NCI-H2107 (cell line): ENCODE measurements around the gene HAUS3.
"Not testable (repeated sequence)": the region's sequence is repeated elsewhere in the genome, so short reads cannot be mapped to it uniquely, and the experiment has no call there.

Experiments used
- DNase-seq: peaks from one replicate; lab custom pipeline; 2025; lab: John Stamatoyannopoulos, UW

HAUS3 gene

DNA sequence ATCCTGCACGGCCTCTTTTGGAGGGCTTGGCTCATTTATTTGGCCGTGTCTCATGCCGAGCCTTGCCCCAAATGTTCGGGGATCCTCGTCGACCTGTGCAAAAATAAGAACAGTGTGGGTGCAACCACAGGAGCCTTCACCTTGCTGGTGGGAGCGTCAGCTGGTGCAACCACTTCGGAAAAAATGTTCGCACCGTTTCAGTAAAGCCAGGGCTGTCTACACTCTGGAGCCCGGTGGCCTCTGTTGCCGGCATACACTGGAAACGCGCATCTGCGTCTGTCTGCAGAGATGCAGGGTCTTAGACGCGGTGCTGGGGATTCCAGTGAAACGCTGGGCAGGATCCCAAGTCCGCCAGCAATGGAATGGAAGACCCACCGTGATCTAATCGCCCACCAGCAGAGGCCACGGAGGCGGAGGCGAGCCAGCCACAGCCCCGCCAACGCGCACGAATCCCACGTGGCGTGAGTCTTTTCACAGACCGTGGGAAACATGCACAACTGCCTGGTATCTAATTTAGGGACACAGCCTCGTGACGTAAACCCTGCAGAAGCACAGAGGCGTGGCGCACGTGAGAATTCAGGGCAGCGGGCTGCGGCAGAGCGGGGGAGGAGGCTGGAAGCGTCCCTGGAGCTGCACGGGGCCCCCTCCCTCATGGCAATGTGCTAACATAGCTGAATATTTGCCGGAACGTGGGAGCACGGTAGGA, 33.8 kb upstream of the HAUS3 start:
- no peak for DNase-seq

DNA sequence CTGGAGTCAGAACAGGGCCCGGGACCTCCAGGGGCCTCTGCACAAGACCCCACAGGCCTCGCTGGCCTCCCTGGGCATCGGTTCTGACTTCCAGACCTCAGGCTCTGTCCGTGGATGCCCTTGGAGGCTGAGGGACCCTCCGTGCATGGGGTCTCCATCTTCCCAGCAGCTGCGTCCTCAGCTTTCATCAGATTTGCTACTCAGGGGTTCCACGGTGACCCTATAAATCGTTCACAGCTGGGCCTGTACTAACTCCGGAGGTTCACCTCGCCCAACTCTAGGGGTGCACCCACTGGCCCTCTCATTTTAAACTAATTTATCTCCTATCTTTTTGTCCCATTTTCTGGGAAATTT, 33.1 kb upstream of the HAUS3 start:
- DNase-seq = not testable (repeated sequence)

DNA sequence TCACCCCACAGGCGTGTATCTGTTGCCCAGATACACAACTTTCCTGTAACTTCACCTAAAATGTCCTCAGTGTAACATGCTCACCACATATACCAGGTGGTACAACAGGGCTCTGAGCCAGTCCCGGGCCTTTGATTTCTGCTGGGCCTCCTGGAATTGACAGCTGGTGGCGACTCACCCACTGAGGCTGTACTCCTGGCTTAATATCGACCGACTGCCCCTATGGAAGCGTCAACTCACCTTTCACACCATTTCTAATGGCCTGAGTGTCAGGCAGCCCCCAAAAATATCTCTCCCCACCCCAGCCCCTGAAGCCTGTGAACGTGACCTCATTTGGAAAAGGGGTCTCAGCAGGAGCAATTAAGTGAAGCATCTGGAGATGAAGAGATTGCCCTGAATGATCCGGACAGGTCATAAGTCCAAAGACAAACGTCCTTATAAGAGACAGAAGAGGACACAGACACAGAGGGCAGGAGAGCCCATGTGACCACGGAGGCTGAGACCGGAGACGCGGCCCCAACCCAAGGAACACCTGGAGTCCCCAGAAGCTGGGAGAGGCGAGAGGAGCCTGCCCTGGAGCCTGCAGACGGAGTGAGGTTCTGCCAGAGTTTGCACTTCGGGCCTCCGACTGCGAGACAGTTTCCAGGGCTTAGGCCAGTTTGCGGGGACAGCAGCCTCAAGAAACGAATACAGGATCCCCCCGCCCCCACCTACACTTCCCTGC, 32.6 kb upstream of the HAUS3 start:
- DNase-seq = no peak

DNA sequence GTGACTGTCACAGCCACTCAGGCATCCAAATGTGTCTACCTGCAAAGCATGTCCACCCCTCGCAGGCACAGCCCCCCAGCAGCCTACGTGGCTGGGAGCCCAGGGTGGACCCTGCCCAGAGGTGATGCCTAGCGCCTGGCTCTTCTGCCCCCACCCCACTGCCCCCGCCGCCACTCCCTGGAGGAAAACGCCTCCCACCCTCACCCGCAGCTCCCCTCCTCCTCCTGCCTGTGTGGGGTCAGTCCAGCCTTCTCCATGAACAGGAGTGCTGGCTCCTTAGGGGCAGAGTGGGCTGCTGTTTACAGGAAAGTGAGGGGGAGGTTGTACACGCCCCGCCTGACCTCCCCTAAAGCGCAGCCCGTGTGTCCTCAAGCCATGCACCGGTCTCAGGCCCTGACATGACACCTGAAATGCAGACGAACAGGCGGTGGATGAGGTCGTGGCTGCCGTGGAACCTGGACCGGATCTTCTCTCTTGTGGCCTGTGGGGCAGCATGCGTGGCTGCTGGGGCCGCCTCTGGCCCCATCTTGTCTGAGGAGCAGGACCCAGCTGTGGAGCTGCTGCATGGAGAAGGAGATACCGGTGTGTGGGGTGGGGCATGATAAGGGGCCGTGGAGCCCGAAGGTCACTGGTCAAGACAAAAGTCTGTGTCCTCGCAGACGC, 31.9 kb upstream of the HAUS3 start:
- DNase-seq = no peak

DNA sequence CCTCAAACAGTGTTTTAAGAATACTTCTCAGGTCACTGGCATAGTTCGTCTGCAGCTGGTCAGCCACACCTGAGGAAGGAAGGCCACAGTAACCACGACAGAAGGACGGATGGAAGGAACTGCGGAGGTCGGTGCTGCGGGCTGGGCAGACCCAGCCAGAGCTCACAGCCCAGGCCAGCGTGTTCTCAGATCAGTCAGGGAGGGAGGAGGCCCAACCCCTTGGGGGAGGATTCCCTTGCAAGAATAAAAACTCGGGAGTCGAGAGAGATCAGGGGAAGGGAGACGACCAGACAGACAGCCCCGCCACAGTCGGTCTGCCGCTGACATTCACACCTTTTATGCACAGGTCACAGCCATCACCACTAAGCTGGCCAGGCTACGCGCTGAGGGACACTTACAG, 31.3 kb upstream of the HAUS3 start:
- no peak for DNase-seq

DNA sequence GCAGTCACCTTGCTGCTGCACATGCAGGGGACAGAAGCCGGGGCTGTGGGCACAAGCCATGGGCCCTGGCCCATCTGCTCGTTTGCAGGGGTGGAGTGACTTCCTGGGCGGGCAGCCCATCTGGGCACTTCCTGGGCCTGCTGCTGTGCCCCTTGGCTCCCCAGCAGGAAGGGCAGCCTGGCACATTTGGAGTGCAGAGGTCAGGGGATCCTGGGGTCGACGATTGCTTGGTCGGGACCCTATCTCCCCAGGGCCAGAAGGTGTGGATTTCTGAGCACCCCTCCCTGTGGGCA, 30.9 kb upstream of the HAUS3 start:
- DNase-seq = no peak

DNA sequence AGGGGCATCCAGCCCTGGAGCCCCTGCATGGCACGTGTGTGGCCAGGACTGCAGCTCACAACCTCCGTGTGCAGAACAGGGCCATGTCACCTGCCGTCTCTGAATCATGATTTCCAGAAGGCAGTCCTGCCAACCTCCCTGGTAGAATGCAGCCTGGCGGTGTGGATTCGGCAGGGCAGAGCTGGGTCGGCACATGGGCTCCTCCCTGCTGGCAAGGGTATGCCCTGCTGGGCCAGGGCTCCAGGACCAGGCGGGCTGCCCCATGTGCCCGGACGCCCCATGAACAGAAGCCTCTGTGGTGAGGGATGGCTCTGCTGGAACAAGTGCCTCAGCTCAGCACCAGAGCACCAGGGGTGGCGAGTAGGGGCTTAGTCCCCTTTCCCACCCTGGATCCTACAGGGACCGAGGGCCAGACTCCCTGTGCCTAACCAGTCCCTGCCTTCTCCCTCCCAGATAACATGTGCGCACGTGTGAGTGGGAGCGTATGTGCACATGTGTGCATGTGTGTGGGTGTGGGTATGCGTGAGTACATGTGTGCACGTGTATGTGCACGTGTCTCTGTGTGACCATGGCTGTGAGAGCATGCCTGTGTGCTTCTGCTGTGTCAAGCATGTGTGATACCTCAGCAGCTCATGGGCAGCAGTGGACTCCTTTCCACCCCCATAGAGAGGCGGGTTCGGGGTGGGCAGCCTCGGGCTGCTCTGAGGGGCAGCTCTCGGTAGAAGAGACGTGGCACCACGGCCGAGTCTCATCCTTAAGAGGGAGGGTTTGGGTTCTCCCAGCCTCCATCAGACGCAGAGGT, 30.3 kb upstream of the HAUS3 start:
- DNase-seq = no peak

DNA sequence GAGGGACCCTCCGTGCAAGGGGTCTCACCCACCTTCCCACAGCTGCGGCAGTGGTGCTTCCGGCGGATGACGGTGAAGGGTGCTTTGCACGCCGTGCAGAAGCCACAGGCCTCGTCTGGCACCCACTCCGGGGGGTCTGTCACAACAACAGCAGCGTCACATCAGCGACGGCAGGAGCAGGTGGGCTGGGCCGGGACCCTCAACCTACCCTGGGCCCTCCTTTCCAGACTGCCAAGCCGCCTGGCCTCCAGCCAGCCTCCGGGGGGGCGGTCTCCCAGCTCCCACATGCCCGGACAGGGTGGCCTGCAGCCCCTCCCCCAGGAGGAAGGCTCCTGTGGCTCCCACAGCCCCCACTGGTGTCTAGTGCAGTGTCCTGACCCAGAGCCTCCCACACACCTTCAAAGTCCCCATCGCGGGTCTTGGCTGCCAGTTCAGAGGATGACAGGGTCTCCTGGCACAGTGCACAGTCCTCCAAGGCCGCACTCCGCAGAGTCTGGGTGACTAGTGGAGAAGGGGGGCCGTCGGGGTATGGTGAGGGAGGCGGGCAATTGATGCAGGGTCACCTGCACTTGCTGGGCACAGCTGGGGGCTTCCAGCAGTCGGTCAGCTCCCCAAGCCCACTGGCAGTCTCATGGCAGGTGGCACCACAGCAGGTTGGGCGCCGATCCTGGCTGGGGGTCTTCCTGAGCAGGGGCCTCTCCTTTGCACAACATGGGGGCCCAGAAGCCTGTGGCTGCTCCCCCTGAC, 29.5 kb upstream of the HAUS3 start:
- no peak for DNase-seq

DNA sequence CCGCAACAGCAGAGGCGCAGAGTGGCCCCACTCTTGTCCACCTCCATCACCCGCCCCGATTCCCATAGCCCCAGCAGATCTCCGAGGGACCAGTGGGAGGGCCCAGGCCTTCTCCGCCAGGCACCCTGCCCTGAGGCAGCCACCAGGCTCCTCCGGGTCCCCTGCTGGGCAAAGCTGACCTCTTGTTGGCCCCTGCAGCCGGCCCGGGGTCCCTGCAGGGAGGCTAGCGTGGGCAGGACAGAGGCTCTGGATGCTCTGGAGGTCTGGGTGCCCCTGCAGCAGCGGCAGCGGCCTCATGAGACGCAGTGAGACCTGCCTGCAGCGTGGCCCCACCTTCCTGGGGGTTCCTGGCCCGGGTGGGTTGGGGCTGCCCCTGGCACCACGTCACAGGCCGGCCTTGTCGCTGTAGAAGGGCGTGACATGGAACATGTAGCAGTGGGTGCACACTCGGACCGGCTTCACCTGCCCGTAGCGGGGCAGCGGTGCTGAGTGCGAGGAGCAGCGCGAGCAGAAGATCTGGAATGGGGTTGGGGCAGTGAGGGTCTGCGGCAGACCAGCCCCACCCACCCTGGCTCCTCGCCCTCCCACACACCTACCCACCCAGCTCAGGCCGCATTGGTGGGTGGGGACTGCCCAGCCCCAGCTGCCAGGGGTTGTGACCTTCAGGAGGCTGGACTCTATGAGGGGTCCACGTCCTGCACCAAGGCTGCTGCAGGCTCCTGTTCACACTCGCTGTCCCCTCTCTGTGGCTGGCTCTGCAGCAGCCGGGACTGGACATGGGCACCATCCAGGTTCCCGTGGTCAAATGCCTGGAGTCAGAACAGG, 28.6 kb upstream of the HAUS3 start:
- no peak for DNase-seq

DNA sequence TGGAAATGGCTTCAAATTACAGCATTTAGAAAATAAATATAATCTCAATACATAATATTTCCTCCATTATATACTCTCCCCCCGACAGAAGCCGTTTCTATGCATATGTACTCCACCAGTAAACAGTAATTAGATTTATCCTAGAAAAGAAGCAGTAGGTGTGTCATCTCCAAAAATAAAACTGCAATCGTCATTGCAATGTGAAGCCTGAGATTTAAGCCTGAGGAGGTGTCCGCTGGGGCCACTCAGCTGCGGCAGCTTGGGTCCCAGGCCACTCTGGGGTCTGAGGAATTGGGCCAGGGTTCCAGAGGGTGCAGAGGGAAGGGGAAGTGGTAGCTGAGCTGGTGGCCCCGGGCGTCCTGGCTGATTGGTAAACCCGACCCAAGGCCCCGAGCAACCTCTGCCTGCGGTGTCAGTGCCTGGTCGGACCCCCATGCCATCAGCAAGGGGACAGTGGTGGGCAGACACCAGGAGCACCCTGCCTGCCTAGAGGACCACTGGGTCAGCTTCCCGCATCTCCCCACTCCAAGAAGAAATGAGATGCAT, 27.8 kb upstream of the HAUS3 start:
- DNase-seq = no peak

DNA sequence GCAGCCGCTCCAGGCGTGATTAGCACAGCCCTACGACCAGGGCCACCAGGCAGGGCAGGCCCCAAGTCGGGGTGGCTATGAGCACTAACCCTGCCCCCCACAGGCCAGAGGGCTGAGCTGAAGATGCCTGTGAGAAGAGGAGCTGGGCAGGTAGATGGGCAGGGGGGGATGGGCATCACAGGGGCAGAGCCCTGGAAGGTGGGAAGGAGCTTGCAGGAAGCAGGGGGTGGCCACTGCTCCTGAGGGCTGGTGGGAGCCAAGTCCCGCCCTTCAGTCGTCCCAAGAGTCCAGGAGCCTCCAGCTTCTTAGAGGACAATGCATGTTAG, 27.2 kb upstream of the HAUS3 start:
- DNase-seq = no peak

DNA sequence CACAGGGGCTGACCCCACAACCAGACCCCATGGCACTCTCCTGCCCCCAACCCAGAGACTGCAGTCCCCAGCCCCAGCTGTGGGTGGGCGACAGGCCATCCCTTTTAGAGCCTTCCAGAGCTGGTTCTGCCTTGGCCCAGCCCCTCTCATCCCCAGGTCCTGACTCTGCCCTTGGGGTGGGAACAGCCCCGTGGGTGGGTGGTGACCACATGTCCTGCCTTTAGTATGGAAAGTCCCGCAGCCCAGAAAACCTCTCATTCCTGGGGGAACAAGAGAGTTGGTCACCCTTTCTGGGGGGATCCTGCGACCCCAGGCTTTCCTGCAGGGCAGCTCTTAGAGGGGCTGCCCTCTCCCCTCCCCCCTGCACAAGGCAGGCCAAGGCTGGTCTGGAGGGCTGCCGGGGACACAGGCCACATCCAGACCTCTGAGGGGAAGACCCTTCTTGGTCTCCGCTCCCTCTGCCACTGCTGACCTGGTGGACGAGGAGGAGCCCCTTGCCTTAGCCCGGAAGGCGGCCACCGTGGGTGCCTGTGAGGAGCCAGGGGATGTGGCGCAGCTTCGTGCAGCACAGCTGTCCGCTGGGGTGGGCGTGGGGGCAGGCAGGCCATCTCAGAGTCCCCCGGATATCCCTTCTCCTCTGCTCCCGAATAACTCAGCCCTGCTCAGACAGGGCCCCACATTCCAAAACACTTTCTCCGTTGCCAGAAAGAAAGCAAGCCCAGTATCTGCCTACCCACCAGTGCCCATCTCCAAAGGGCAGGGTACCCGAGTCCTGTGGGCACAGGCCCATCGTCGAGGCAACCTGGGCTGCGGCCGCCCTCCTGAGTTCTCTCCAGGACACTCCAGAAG, 26.7 kb upstream of the HAUS3 start:
- DNase-seq = no peak

DNA sequence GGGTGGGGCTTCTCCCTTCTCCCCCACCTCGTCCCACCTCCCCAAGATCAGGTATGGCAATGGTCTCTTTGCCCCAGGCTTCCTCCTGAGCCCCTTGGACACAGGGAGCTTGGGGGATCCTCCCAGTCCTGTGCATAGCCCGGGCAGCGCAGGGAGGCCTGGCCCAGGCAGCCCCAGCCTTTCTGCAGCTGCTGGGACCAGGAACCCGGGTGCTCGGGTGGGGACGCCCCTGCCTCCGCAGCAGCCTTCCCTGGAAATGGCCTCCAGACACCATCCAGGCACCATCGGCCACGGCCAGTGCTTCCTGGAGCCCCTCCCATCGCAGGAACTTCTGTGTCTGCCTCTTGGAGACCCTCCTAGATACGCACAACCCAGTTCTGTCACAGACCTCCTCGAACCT, 25.9 kb upstream of the HAUS3 start:
- DNase-seq = no peak

DNA sequence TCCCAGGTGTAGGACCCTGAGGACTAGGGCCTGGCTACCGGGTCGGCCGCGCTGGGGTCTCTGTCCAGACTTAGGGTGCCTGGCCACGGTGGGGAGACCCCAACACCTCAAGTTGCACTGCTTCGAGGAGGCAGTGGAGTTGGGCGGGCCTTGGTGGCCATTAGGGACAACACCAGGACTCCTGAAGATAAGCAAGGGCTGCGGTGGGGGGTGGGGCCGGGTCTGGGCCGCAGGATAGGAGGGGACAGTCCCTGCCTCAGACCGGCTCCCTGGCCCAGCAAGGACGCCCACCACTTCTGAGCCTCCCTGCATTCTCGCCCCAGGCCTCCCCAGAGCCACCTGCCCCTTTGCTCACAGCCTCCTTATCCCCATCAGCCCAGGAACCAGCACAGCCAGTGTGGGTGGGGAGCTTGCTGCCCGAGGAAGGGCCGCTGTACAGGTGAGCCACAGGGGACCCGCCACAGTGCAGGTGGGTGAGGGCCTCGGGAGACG, 25.4 kb upstream of the HAUS3 start:
- no peak for DNase-seq

DNA sequence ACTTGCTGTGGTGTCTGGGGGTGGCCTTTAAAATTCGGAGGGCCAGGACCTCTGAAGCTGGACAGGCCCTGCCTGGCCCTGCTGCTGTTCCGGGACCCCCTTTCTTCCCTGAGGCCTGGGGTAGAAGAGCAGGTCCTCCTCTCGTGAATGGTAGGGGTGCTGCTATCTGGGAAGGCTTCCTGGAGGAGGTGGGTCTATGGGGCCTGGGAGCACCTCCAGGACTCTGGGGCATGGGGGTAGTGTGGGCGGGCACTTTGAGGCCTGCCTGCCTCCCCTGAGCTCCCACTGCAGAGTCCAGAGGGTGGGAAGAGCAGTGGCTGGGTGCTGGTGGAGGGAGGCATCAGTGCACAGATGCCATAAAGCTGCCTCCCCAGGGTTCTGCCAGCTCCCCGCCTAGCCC, 24.9 kb upstream of the HAUS3 start:
- no peak for DNase-seq

DNA sequence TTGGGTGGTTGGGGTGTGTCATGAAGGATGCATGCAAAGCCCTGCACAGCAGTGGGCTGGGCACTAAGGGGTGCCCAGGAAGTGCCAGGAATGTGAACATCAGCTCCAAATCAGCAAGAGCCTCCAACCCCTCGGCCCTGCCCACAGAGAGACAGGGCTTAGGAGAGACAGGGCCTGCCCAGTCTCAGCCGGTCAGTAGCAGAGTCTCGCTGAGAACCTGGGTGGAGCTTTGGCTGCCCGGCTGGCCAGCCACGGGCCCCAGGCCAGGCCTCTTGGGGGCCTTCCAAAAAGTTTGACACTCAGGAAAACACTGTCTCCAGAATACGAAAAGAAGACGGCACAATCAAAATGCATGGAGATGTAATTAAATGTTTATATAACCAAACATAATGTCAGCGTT, 24.3 kb upstream of the HAUS3 start:
- no peak for DNase-seq

DNA sequence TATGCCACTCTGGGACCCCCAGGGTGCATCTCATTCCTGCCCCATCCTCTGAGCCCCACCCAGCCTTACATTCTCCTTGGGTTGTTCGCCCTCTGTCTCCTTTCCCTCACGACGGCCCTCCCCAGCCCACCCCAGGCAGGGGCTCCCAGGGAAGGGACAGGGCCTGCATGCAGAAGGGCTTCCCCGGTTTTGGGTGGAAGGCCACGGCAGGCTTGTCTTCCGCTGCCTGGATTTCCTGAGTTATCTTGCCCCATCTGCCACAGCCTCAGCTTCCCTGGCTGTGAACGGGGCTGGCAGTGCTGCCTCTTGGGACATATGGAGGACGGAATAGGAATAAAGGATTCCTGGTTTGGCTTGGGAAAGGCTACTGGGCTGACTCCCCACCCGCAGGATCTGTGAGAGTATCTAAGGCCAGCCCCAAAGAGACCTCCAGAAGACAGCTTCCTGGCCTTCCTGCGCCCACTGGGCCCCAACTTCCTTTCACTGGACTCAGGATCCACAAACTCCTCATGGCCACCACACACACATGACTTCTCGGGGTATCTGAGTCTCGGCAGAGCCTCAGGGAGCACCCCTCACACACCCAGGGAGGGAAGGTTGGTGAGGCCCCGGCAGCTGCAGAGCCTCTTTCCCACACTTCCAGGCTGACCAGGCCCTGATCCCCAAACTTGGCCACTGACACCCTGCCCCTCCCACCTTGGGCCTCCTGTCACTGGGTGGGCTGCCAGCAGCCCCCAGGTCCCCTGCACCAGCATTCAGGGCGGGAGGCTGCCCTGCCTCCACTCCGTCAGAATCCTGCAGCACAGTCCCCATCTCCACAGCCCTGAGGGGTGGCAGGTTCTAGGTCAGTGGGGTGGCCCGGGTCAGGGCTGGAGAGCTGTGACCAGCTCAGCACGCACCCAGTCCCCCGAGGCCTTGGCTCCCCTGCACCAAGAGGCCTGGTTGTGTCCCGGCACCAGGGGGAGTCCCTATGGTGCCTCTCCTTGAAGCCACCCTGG, 23.5 kb upstream of the HAUS3 start:
- DNase-seq = no peak

DNA sequence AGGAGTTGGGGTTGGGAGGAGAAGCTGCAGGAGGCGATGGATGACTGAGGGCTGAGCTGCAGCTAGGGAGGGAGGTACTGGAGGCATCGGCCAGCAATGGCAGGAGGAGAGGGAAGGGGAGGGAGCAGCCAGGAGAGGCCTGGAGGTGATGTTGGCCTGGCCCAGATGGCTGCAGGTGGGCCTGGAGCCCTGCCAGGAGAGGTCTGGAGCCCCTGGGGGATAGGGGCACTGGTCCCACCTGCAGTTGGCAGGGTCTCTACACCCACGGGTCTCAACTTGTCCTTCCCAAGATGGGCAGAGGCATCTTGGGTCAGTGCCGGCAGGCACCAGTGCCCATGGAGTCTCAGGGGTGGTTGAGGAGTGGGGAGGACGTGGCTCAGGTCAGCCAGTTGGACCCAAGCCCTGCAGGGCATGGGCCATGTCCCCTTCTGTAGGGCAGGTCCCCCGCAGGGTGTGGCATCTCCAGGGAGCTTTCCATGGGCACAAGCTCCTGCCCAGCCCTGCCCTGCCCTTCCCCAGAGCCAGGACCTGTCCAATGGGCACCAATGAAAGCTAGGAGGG, 22.6 kb upstream of the HAUS3 start:
- no peak for DNase-seq
